ENCODE results near the gene KRT4. TPM values are rescaled to one million over a fixed set of nuclear protein-coding genes. Genes with fewer than 3 reads are reported as not detected.

Gene KRT4
- total RNA-seq, 1 experiment from 2014 or later, result not detected

DNA sequence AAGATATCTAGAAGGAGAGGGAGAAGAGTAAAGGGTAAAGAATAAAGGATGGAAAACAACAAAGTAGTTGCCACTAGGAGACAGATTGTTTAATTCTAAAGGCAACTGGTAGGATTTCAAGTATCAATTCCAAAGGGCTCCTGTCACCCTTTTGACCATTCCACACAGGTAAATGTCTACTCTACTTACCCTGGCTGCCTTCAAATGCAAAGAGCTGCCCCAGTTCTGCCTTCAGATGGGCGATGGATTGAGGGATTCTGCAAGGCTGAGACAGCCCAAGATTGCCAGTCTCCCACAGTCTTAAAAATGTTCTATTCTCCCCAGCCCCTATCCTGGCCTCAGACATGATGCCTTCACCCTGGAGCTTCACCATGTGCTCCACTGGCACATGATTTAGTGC, 48.2 kb downstream of the KRT4 start:
- no peak for DNase-seq
- no peak overlapping the region for H3K27ac ChIP-seq (ENCODE audit: insufficient read length, low read depth, low read length)
- WGBS (ENCODE audit: extremely low coverage, insufficient read length, low lambda C conversion rate), result no CpG with 5 or more reads among the region's 1 CpG

More for the DNA sequence above, 48.2 kb downstream of the KRT4 start:
- Histone ChIP-seq H3K18ac (ENCODE audit: insufficient read length, low read depth, low read length) (no peak overlapping the region), H4K91ac (ENCODE audit: insufficient read length, low read depth, low read length) (no peak overlapping the region), H4K8ac (replicated peaks; ENCODE audit: insufficient read length, low read depth, low read length) (no peak overlapping the region), H3K4me1 (ENCODE audit: insufficient read depth, low read length) (no peaks in the 10 kb centered on the region), H2BK12ac (ENCODE audit: insufficient read length, low read depth, low read length) (no peak overlapping the region), H3K23ac (ENCODE audit: insufficient read length, low read depth, low read length) (no peak overlapping the region), H3K79me2 (ENCODE audit: insufficient read depth, low read length) (no peaks in the 10 kb centered on the region), H2AFZ (ENCODE audit: low read length) (no peak overlapping the region), H3T11ph (ENCODE audit: low read length) (no peak overlapping the region), H2BK15ac (ENCODE audit: low read depth, low read length) (no peak overlapping the region), H3K56ac (ENCODE audit: insufficient read length, low read depth, low read length) (no peak overlapping the region), H3K79me1 (ENCODE audit: insufficient read depth, low read depth, low read length, poor library complexity, severe bottlenecking) (no peaks in the 10 kb centered on the region), H3K4me2 (ENCODE audit: insufficient read depth, insufficient read length, low read length) (no peak overlapping the region), H2AK5ac (ENCODE audit: insufficient read length, low read length) (no peak overlapping the region), H3K27me3 (ENCODE audit: insufficient read depth, low read length) (no peaks in the 10 kb centered on the region), H3K23me2 (ENCODE audit: insufficient read length, low read depth, low read length, poor library complexity, severe bottlenecking) (no peaks in the 10 kb centered on the region), H4K20me1 (ENCODE audit: control insufficient read depth, insufficient read depth, insufficient read length) (no peaks in the 10 kb centered on the region), H3K4ac (ENCODE audit: low read depth, low read length) (no peak overlapping the region), H3K14ac (ENCODE audit: insufficient read depth, low read length) (no peak overlapping the region; the same call in 1 of the 2 replicates), H2BK120ac (ENCODE audit: low read depth, low read length, poor library complexity, severe bottlenecking) (no peak overlapping the region), H3K9me3 (ENCODE audit: control insufficient read depth, low read depth, low read length) (no peaks in the 10 kb centered on the region), H2BK5ac (ENCODE audit: insufficient read length, low read length) (no peak overlapping the region), H3K9ac (ENCODE audit: extremely low read depth, insufficient read length, low read length) (no peak overlapping the region), H4K5ac (ENCODE audit: insufficient read length, low read depth, low read length) (no peak overlapping the region), H2BK20ac (ENCODE audit: low read depth, low read length, poor library complexity, severe bottlenecking) (no peak overlapping the region)
- Mint-ChIP-seq H3K4me3 (no peak overlapping the region), H3K36me3 (ENCODE audit: insufficient read depth in 1 of 3, low read depth in 3 of 3) (peaks cover 0 to 3% (median 0%) of the 10 kb centered on the region in 3 experiments; a peak in 1 of 7 replicates), H3K9me3 (peaks cover 10 to 21% of the 10 kb centered on the region in 2 experiments), H3K27ac (no peak overlapping the region), H3K27me3 (ENCODE audit: low read depth) (peaks cover 23% of the 10 kb centered on the region), H3K4me1 (no peaks in the 10 kb centered on the region)
- TF ChIP-seq, protein P1, sequence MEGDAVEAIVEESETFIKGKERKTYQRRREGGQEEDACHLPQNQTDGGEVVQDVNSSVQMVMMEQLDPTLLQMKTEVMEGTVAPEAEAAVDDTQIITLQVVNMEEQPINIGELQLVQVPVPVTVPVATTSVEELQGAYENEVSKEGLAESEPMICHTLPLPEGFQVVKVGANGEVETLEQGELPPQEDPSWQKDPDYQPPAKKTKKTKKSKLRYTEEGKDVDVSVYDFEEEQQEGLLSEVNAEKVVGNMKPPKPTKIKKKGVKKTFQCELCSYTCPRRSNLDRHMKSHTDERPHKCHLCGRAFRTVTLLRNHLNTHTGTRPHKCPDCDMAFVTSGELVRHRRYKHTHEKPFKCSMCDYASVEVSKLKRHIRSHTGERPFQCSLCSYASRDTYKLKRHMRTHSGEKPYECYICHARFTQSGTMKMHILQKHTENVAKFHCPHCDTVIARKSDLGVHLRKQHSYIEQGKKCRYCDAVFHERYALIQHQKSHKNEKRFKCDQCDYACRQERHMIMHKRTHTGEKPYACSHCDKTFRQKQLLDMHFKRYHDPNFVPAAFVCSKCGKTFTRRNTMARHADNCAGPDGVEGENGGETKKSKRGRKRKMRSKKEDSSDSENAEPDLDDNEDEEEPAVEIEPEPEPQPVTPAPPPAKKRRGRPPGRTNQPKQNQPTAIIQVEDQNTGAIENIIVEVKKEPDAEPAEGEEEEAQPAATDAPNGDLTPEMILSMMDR (conservative IDR thresholded peaks at IDR 0.05), result no peak

Measured in H9 (cell line).